SK-N-SH (cell line): ENCODE data around the gene ING5. TPM values are rescaled to one million over a fixed set of nuclear protein-coding genes. Genes with fewer than 3 reads are reported as not detected.

Experiments used
- CTCF ChIA-PET: fragments of 300-600, 350-600 bp; formaldehyde crosslinking; extraction: SDS; loops from one replicate; lab custom pipeline; 2021; lab: Yijun Ruan, JAX
- POLR2A ChIA-PET: fragments of 350-600 bp; sonication (Branson Sonifier 250); formaldehyde crosslinking; extraction: SDS; loops from one replicate; lab custom pipeline; 2020; ENCODE audit warnings: antibody characterized with exemption, inconsistent platforms; lab: Yijun Ruan, JAX
- DNase-seq: peaks from one replicate; pipeline ENCODE4 v3.0.0; 2012
- H2AFZ ChIP-seq: fragments of 200-600 bp; sonication (generic); 2 replicates; pipeline ENCODE4 v1.8.1; 2016; ENCODE audit warnings: antibody characterized with exemption, mild to moderate bottlenecking, low read depth
- H3F3A ChIP-seq: fragments of 200-600 bp; sonication (generic); replicated peaks from 2 replicates; pipeline ENCODE3; 2016; ENCODE audit warnings: antibody characterized with exemption, mild to moderate bottlenecking; ENCODE audit not compliant: insufficient read depth
- H3K27ac ChIP-seq, 2 experiments: fragments of 200-500 bp in 1 of 2; fragments of 200-600 bp in 1 of 2; sonication (Bioruptor generic) in 1 of 2; sonication (generic), shearing (Covaris generic) in 1 of 2; 2 replicates each; pipeline versions ENCODE4 v1.5.1 to v1.6.1; 2014 to 2016; ENCODE audit warnings: low read depth in 2 of 2, inconsistent platforms in 1 of 2, low read length in 1 of 2, mild to moderate bottlenecking in 1 of 2, mixed read lengths in 1 of 2
- H3K27me3 ChIP-seq: fragments of 200-600 bp; sonication (generic), shearing (Covaris generic); 2 replicates; pipeline ENCODE4 v1.6.1; 2016; ENCODE audit warnings: mixed run types; ENCODE audit not compliant: insufficient read depth
- H3K36me3 ChIP-seq, 2 experiments: fragments of 200-500 bp in 1 of 2; fragments of 200-600 bp in 1 of 2; sonication (Bioruptor generic) in 1 of 2; sonication (generic) in 1 of 2; replicated peaks in 1 of 2; 2 replicates each; pipeline versions ENCODE3 to v1.5.1; 2014 to 2016; ENCODE audit warnings: low read length in 1 of 2, mild to moderate bottlenecking in 1 of 2; ENCODE audit not compliant: insufficient read depth in 2 of 2, control insufficient read depth in 1 of 2
- H3K4me1 ChIP-seq, 2 experiments: fragments of 200-500 bp in 1 of 2; fragments of 200-600 bp in 1 of 2; sonication (Bioruptor generic) in 1 of 2; sonication (generic), shearing (Covaris generic) in 1 of 2; 2 replicates each; pipeline versions ENCODE4 v1.5.1 to v1.6.1; 2014 to 2016; ENCODE audit warnings: low read depth in 1 of 2, low read length in 1 of 2, mixed run types in 1 of 2; ENCODE audit not compliant: insufficient read depth in 2 of 2, control insufficient read depth in 1 of 2
- H3K4me2 ChIP-seq: fragments of 200-600 bp; sonication (generic), shearing (Covaris generic); 2 replicates; pipeline ENCODE4 v1.6.1; 2017; ENCODE audit warnings: mixed run types
- H3K4me3 ChIP-seq, 2 experiments: fragments of 200-500 bp in 1 of 2; fragments of 200-600 bp in 1 of 2; sonication (Bioruptor generic) in 1 of 2; sonication (generic), shearing (Covaris generic) in 1 of 2; 2 replicates each; pipeline versions ENCODE4 v1.5.1 to v1.8.1; 2014 to 2016; ENCODE audit warnings: low read depth in 2 of 2, inconsistent platforms in 1 of 2, low read length in 1 of 2, mild to moderate bottlenecking in 1 of 2, mixed read lengths in 1 of 2, moderate library complexity in 1 of 2
- H3K79me2 ChIP-seq: fragments of 200-600 bp; sonication (generic); 2 replicates; pipeline ENCODE4 v1.8.1; 2017; ENCODE audit warnings: mild to moderate bottlenecking; ENCODE audit not compliant: insufficient read depth
- H3K9ac ChIP-seq: fragments of 200-600 bp; sonication (generic); 2 replicates; pipeline ENCODE4 v1.6.1; 2017; ENCODE audit warnings: mixed run types
- H3K9me2 ChIP-seq: fragments of 200-600 bp; sonication (generic); 2 replicates; pipeline ENCODE4 v1.6.1; 2017; ENCODE audit warnings: mixed run types
- H3K9me3 ChIP-seq: fragments of 200-600 bp; sonication (generic); 2 replicates; pipeline ENCODE4 v1.6.1; 2017; ENCODE audit warnings: mixed run types, mild to moderate bottlenecking, moderate library complexity
- H4K20me1 ChIP-seq: fragments of 200-600 bp; sonication (generic); 2 replicates; pipeline ENCODE4 v1.6.1; 2017; ENCODE audit warnings: mild to moderate bottlenecking, mixed run types; ENCODE audit not compliant: insufficient read depth
- CHD2 ChIP-seq: fragments of 150-350 bp; IDR thresholded peaks from 2 replicates; pipeline ENCODE4 v1.6.1; 2018; ENCODE audit warnings: low read length; ENCODE audit not compliant: partially characterized antibody
- ELF1 ChIP-seq: IDR thresholded peaks from 2 replicates; pipeline ENCODE4 v1.4.0; 2012
- FOXJ3 ChIP-seq: sonication (generic); formaldehyde crosslinking; IDR thresholded peaks from 2 replicates; pipeline ENCODE4 v1.5.1; 2020; ENCODE audit warnings: mild to moderate bottlenecking, missing genetic modification reagents
- SMC3 ChIP-seq: IDR thresholded peaks from 2 replicates; pipeline ENCODE4 v1.6.1; 2012; ENCODE audit warnings: low read depth, low read length, improper control_type of control experiment
- TAF1 ChIP-seq: IDR thresholded peaks from 2 replicates; pipeline ENCODE4 v1.6.1; 2012; ENCODE audit warnings: low read depth, mild to moderate bottlenecking, low read length, moderate library complexity, borderline replicate concordance
- TCF12 ChIP-seq: IDR thresholded peaks from 2 replicates; pipeline ENCODE4 v1.4.0; 2012
- USF2 ChIP-seq: fragments of 150-350 bp; IDR thresholded peaks from 2 replicates; pipeline ENCODE4 v1.6.1; 2017; ENCODE audit warnings: antibody characterized with exemption, low read length, low read depth, borderline replicate concordance
- WGBS: methylation state at CpG from one replicate; pipeline ENCODE4 v1.1.6; 2017; ENCODE audit warnings: low lambda C conversion rate; 5-methylcytosine and 5-hydroxymethylcytosine counted together
- polyA plus RNA-seq, 3 experiments: library from polyadenylated mRNA; depleted of rRNA; stranded (reverse); fragments of >200 nt; gene quantifications; 2 replicates each; pipeline ENCODE4 v1.2.3, GENCODE V29; 2012
- TF ChIP-seq, protein P1 (sequence below): IDR thresholded peaks from 2 replicates; pipeline ENCODE4 v1.6.1; 2012; ENCODE audit warnings: mild to moderate bottlenecking, low read depth, low read length, moderate library complexity

ING5 gene
- polyA plus RNA-seq, 1 of the 3 experiments (the other 2 are of a cell fraction): 56.3 TPM

DNA sequence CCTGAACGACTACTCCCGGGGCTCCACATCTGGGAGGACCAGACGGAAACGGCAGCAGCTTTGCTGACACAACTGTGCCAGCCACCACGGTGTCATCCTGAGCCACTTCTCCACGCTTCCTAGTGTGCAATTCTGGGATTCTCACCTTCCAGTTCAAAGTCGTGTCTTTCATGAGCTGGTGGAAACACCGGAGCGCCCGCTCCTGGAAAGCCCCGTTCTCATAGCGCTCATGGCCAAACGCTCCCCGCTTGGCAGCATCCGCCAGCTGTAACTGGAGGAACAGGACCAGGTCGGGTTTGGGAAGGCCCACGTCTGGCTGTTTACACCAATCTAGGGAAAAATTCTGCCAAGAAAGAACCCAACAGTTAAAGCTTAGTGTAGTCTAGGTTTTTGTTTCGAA, 23.5 kb upstream of the ING5 start:
- peaks cover 25 to 29% of the 10 kb centered on the region in 2 experiments for H3K36me3 ChIP-seq
- H3K27ac ChIP-seq: no peak overlapping the region
- 90% methylated on average over 18 of the region's 18 CpGs for WGBS
- no peak overlapping the region for H3K9ac ChIP-seq
- H2AFZ ChIP-seq: no peak overlapping the region
- H3K79me2 ChIP-seq: peaks cover 38% of the 10 kb centered on the region; the same call in 1 of the 2 replicates
- H3K9me3 ChIP-seq: no peaks in the 10 kb centered on the region
- H3K9me2 ChIP-seq: no peaks in the 10 kb centered on the region
- peaks cover 0 to 19% of the 10 kb centered on the region in 2 experiments; a peak in 2 of 4 replicates for H3K4me1 ChIP-seq
- H4K20me1 ChIP-seq: peaks cover 7% of the 10 kb centered on the region; the same call in 1 of the 2 replicates
- POLR2A ChIA-PET: interaction anchor here (0.6 kb wide), 1 partner anchor 12 kb away, joined by 3 read pairs; no protein-coding TSS in a partner anchor
- H3F3A ChIP-seq: peaks cover 25% of the 10 kb centered on the region
- H3K4me3 ChIP-seq: no peak overlapping the region
- CTCF ChIA-PET: interaction anchor here (1.4 kb wide), 1 partner anchor 13 kb away, joined by 3 read pairs; no protein-coding TSS in a partner anchor
- H3K4me2 ChIP-seq: no peak overlapping the region
- DNase-seq: no peak
- TF ChIP-seq FOXJ3 (CRISPR knock-in tag) (no peak), TCF12 (no peak), ELF1 (no peak)
- no peaks in the 10 kb centered on the region for H3K27me3 ChIP-seq

DNA sequence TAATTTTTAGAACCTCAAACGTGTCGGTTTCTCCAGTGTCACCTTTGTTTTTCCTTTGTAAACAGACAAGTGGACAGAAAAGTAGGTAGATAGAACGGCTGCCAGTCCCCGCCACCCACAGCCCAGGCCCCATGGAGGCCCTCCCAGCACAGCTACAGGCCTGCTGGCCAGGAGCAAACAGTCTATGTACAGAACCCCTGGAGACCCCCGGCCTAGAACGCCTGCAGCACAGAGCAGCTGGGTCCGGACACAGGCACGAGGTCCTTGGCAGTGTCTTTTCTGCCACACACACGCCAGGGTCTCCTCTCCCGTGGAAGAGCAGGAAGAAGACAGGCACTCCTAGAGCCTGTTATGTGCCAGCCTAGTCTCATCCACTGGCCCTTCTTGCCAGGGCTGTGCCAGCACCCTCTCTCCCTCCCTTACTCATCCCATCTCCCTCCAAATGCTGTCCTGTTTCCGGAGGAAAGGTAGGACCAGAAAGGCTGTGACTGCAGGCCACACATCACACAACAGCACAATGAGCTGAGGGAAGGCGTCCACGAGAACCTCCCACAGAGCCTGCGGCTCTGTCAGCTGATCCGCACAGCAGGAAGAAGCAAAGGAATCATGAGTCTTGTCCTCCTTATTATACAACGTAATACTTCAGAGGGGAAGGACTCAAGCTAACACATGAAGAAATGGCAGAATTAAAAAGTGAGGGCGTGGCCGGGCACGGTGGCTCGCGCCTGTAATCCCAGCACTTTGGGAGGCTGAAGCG, 22.9 kb upstream of the ING5 start:
- H3K4me1 ChIP-seq: peaks cover 0 to 19% of the 10 kb centered on the region in 2 experiments; a peak in 2 of 4 replicates
- H4K20me1 ChIP-seq: peaks cover 7% of the 10 kb centered on the region; the same call in 1 of the 2 replicates
- POLR2A ChIA-PET: interaction anchor here (0.6 to 0.7 kb wide), 2 partner anchors 13 to 175 kb away, joined by 3 to 4 read pairs; no protein-coding TSS in a partner anchor
- WGBS: 97% methylated on average over 18 of the region's 22 CpGs
- no peak overlapping the region for H3K27ac ChIP-seq
- no peak for TF ChIP-seq CHD2
- TF ChIP-seq, protein P1, sequence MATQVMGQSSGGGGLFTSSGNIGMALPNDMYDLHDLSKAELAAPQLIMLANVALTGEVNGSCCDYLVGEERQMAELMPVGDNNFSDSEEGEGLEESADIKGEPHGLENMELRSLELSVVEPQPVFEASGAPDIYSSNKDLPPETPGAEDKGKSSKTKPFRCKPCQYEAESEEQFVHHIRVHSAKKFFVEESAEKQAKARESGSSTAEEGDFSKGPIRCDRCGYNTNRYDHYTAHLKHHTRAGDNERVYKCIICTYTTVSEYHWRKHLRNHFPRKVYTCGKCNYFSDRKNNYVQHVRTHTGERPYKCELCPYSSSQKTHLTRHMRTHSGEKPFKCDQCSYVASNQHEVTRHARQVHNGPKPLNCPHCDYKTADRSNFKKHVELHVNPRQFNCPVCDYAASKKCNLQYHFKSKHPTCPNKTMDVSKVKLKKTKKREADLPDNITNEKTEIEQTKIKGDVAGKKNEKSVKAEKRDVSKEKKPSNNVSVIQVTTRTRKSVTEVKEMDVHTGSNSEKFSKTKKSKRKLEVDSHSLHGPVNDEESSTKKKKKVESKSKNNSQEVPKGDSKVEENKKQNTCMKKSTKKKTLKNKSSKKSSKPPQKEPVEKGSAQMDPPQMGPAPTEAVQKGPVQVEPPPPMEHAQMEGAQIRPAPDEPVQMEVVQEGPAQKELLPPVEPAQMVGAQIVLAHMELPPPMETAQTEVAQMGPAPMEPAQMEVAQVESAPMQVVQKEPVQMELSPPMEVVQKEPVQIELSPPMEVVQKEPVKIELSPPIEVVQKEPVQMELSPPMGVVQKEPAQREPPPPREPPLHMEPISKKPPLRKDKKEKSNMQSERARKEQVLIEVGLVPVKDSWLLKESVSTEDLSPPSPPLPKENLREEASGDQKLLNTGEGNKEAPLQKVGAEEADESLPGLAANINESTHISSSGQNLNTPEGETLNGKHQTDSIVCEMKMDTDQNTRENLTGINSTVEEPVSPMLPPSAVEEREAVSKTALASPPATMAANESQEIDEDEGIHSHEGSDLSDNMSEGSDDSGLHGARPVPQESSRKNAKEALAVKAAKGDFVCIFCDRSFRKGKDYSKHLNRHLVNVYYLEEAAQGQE: no peak
- no peak for TF ChIP-seq FOXJ3 (CRISPR knock-in tag)
- no peak for TF ChIP-seq SMC3
- no peak for TF ChIP-seq USF2
- no peak for TF ChIP-seq TAF1
- TF ChIP-seq, all 33 proteins: peak for 0
- DNase-seq: no peak
- H3K27me3 ChIP-seq: no peaks in the 10 kb centered on the region
- H3K9me2 ChIP-seq: no peaks in the 10 kb centered on the region
- H2AFZ ChIP-seq: no peak overlapping the region
- H3K79me2 ChIP-seq: peaks cover 45% of the 10 kb centered on the region
- H3F3A ChIP-seq: peaks cover 25% of the 10 kb centered on the region
- H3K4me2 ChIP-seq: no peak overlapping the region
- no peak overlapping the region for H3K9ac ChIP-seq
- CTCF ChIA-PET: interaction anchor here (0.8 to 1.4 kb wide), 2 partner anchors 14 to 19 kb away, joined by 3 read pairs; no protein-coding TSS in a partner anchor
- H3K9me3 ChIP-seq: no peaks in the 10 kb centered on the region
- peaks cover 29% of the 10 kb centered on the region in 2 experiments for H3K36me3 ChIP-seq
- no peak overlapping the region for H3K4me3 ChIP-seq
